ENCODE results near the gene BOLA2B. TPM values are rescaled to one million over a fixed set of nuclear protein-coding genes. Genes with fewer than 3 reads are reported as not detected.

The BOLA2B gene
- total RNA-seq, 2 donors from 2014 or later = 71.4 to 84.6 TPM

GRCh38 chr16:30149250-30149930 lies 44.1 kb downstream of the BOLA2B start:
- DNase-seq (no peak), ATAC-seq (no peak)
- intact Hi-C loops (cut with DNase I) = no loop called here

GRCh38 chr16:30147843-30148510 lies 45.5 kb downstream of the BOLA2B start:
- no peak for ATAC-seq
- DNase-seq = no peak
- intact Hi-C loops (cut with DNase I) = no loop called here

- no peak for DNase-seq
- ATAC-seq = no peak
- intact Hi-C loops (cut with DNase I) = no loop called here
Measured at GRCh38 chr16:30145657-30146056, 47.8 kb downstream of the BOLA2B start.

GRCh38 chr16:30144917-30145316 lies 48.5 kb downstream of the BOLA2B start:
- intact Hi-C loops (cut with DNase I) = no loop called here
- no peak for ATAC-seq
- DNase-seq = no peak

- DNase-seq (no peak), ATAC-seq (no peak)
- intact Hi-C loops (cut with DNase I) = no loop called here
Measured at GRCh38 chr16:30144017-30144416, 49.4 kb downstream of the BOLA2B start.

- DNase-seq (no peak), ATAC-seq (no peak)
- intact Hi-C loops (cut with DNase I) = no loop called here
Measured at GRCh38 chr16:30143347-30143702, 50.1 kb downstream of the BOLA2B start.

Other genes with a start within 250 kb of the BOLA2B start
- gene TMEM219, start 231.6 kb downstream of the BOLA2B start, total RNA-seq = 10 to 100 TPM; 73.8 to 78.8 TPM
- 10 to 100 TPM; 33.6 to 45.8 TPM for gene TAOK2, start 219.8 kb downstream of the BOLA2B start, total RNA-seq
- 10 to 100 TPM; 13.0 to 18.4 TPM for gene HIRIP3, start 198.0 kb downstream of the BOLA2B start, total RNA-seq
- gene INO80E, start 197.4 kb downstream of the BOLA2B start, total RNA-seq = 10 to 100 TPM; 33.6 to 35.9 TPM
- gene DOC2A, start 182.6 kb downstream of the BOLA2B start, total RNA-seq = under 1 TPM; 0.63 to 0.77 TPM
- gene C16orf92, start 170.5 kb downstream of the BOLA2B start, total RNA-seq = not detected
- not detected for gene TLCD3B, start 162.4 kb downstream of the BOLA2B start, total RNA-seq
- 1,000 to 10,000 TPM; 2,548 to 2,783 TPM for gene ALDOA, start 127.9 kb downstream of the BOLA2B start, total RNA-seq
- gene PPP4C, start 117.7 kb downstream of the BOLA2B start, total RNA-seq = 10 to 100 TPM; 34.2 to 41.1 TPM
- under 1 TPM; 0.55 to 0.80 TPM for gene TBX6, start 101.7 kb downstream of the BOLA2B start, total RNA-seq
- gene YPEL3, start 97.5 kb downstream of the BOLA2B start, total RNA-seq = 10 to 100 TPM; 39.5 to 54.1 TPM
- 1 to 10 TPM; 2.6 to 3.4 TPM for gene GDPD3, start 80.1 kb downstream of the BOLA2B start, total RNA-seq
- 10 to 100 TPM; 56.9 to 59.6 TPM for gene MAPK3, start 70.4 kb downstream of the BOLA2B start, total RNA-seq
- 10 to 100 TPM; 14.8 to 32.0 TPM for gene CORO1A, start 10.1 kb downstream of the BOLA2B start, total RNA-seq
- gene SLX1A, start 209 bp upstream of the BOLA2B start, total RNA-seq = 10 to 100 TPM; 18.7 to 24.8 TPM
- gene SULT1A3, start 5.6 kb upstream of the BOLA2B start, total RNA-seq = 10 to 100 TPM; 12.0 to 22.6 TPM
- gene NPIPB13, start 54.8 kb upstream of the BOLA2B start, total RNA-seq = 1 to 10 TPM; 3.2 to 3.4 TPM
- gene CD2BP2, start 161.6 kb upstream of the BOLA2B start, total RNA-seq = 10 to 100 TPM; 35.5 to 47.8 TPM
- 10 to 100 TPM; 23.4 to 30.5 TPM for gene TBC1D10B, start 176.8 kb upstream of the BOLA2B start, total RNA-seq
- not detected for gene MYL11, start 181.1 kb upstream of the BOLA2B start, total RNA-seq
- gene SEPTIN1, start 188.9 kb upstream of the BOLA2B start, total RNA-seq = 1 to 10 TPM; 2.0 to 3.4 TPM
- 1 to 10 TPM; 5.4 to 6.4 TPM for gene ZNF48, start 201.8 kb upstream of the BOLA2B start, total RNA-seq
- gene ZNF771, start 213.9 kb upstream of the BOLA2B start, total RNA-seq = 1 to 10 TPM; 5.9 to 6.2 TPM
- gene DCTPP1, start 236.4 kb upstream of the BOLA2B start, total RNA-seq = 10 to 100 TPM; 35.1 to 35.5 TPM